HepG2 (cell line): ENCODE measurements around the gene CFAP97D1. TPM values are rescaled to one million over a fixed set of nuclear protein-coding genes. Genes with fewer than 3 reads are reported as not detected.

Source experiments
- AGO1 ChIP-seq: fragments of 200-400 bp; formaldehyde crosslinking; IDR thresholded peaks from 2 replicates; pipeline ENCODE4 v1.6.1; 2017; ENCODE audit warnings: mild to moderate bottlenecking, low read depth, low read length, moderate library complexity; ENCODE audit not compliant: poor library complexity, severe bottlenecking
- AKAP8 ChIP-seq: sonication (generic); formaldehyde crosslinking; IDR thresholded peaks from 2 replicates; pipeline ENCODE4 v1.5.1; 2020; ENCODE audit warnings: mild to moderate bottlenecking, missing genetic modification reagents
- DMAP1 ChIP-seq: IDR thresholded peaks from 2 replicates; pipeline ENCODE4 v1.6.1; 2016
- DPF2 ChIP-seq: sonication (generic); formaldehyde crosslinking; IDR thresholded peaks from 2 replicates; pipeline ENCODE4 v1.4.0; 2020; ENCODE audit warnings: mild to moderate bottlenecking, low read depth, missing genetic modification reagents, borderline replicate concordance
- ETS1 ChIP-seq: sonication (generic); formaldehyde crosslinking; IDR thresholded peaks from 2 replicates; pipeline ENCODE4 v1.4.0; 2020; ENCODE audit warnings: missing genetic modification reagents
- FOXC1 ChIP-seq: sonication (generic); formaldehyde crosslinking; IDR thresholded peaks from 2 replicates; pipeline ENCODE4 v1.8.0; 2022; ENCODE audit warnings: mild to moderate bottlenecking, missing genetic modification reagents, borderline replicate concordance
- HBP1 ChIP-seq: IDR thresholded peaks from 2 replicates; pipeline ENCODE4 v1.6.1; 2016; ENCODE audit warnings: low read depth, control low read depth
- JUN ChIP-seq: sonication (generic); formaldehyde crosslinking; IDR thresholded peaks from 2 replicates; pipeline ENCODE4 v1.4.0; 2020; ENCODE audit warnings: mild to moderate bottlenecking, missing genetic modification reagents
- MAF1 ChIP-seq: sonication (generic); formaldehyde crosslinking; IDR thresholded peaks from 2 replicates; pipeline ENCODE4 v1.5.0; 2020; ENCODE audit warnings: missing genetic modification reagents, borderline replicate concordance
- MNT ChIP-seq: fragments of 450-650 bp; IDR thresholded peaks from 2 replicates; pipeline ENCODE4 v1.6.1; 2016
- NFRKB ChIP-seq: fragments of 450-650 bp; IDR thresholded peaks from 2 replicates; pipeline ENCODE4 v1.6.1; 2017
- NR2F1 ChIP-seq, 2 experiments: fragments of 450-650 bp in 1 of 2; formaldehyde crosslinking in 1 of 2; IDR thresholded peaks; 2 replicates each; pipeline versions ENCODE4 v1.5.0 to v1.6.1; 2016 to 2020; ENCODE audit warnings: mild to moderate bottlenecking in 1 of 2, missing compliant biosample characterization in 1 of 2, missing genetic modification reagents in 1 of 2, moderate library complexity in 1 of 2
- PREB ChIP-seq: sonication (generic); formaldehyde crosslinking; IDR thresholded peaks from 2 replicates; pipeline ENCODE4 v1.4.0; 2020; ENCODE audit warnings: missing genetic modification reagents
- SALL1 ChIP-seq: sonication (generic); formaldehyde crosslinking; IDR thresholded peaks from 2 replicates; pipeline ENCODE4 v1.8.0; 2022; ENCODE audit warnings: mild to moderate bottlenecking, missing genetic modification reagents
- TARDBP ChIP-seq: sonication (generic); formaldehyde crosslinking; IDR thresholded peaks from 2 replicates; pipeline ENCODE4 v1.8.0; 2022; ENCODE audit warnings: mild to moderate bottlenecking, missing genetic modification reagents
- TBX3 ChIP-seq: fragments of 450-650 bp; IDR thresholded peaks from 2 replicates; pipeline ENCODE4 v1.6.1; 2017; ENCODE audit warnings: antibody characterized with exemption, mild to moderate bottlenecking, inconsistent platforms, borderline replicate concordance
- TFDP1 ChIP-seq: IDR thresholded peaks from 2 replicates; pipeline ENCODE4 v1.6.1; 2016; ENCODE audit warnings: missing compliant biosample characterization, missing genetic modification reagents, borderline replicate concordance
- THAP11 ChIP-seq: IDR thresholded peaks from 2 replicates; pipeline ENCODE4 v1.6.1; 2016; ENCODE audit warnings: missing biosample characterization, missing genetic modification reagents
- ZFP37 ChIP-seq: sonication (generic); formaldehyde crosslinking; IDR thresholded peaks from 2 replicates; pipeline ENCODE4 v1.4.0; 2020; ENCODE audit warnings: missing genetic modification reagents, borderline replicate concordance
- ZFP82 ChIP-seq: sonication (generic); formaldehyde crosslinking; IDR thresholded peaks from 2 replicates; pipeline ENCODE4 v1.5.1; 2020; ENCODE audit warnings: mild to moderate bottlenecking, missing genetic modification reagents, borderline replicate concordance
- ZNF414 ChIP-seq: sonication (generic); formaldehyde crosslinking; IDR thresholded peaks from 2 replicates; pipeline ENCODE4 v1.5.0; 2020; ENCODE audit warnings: missing genetic modification reagents
- ZNF558 ChIP-seq: sonication (generic); formaldehyde crosslinking; IDR thresholded peaks from 2 replicates; pipeline ENCODE4 v1.9.0; 2022; ENCODE audit warnings: mild to moderate bottlenecking, missing genetic modification reagents, borderline replicate concordance
- ZNF678 ChIP-seq: sonication (generic); formaldehyde crosslinking; IDR thresholded peaks from 2 replicates; pipeline ENCODE4 v1.4.0; 2020; ENCODE audit warnings: mild to moderate bottlenecking, missing genetic modification reagents
- ZSCAN31 ChIP-seq: sonication (generic); formaldehyde crosslinking; IDR thresholded peaks from 2 replicates; pipeline ENCODE4 v1.5.0; 2020; ENCODE audit warnings: low read depth, mild to moderate bottlenecking, missing genetic modification reagents
- polyA plus RNA-seq, 8 experiments: library from polyadenylated mRNA; depleted of rRNA in 3 of 8; stranded (reverse) in 7 of 8; unstranded in 1 of 8; fragments of >200 nt; fragmentation: Illumina TruSeq in 4 of 8; extraction: Trizol in 4 of 8; gene quantifications; 2 replicates each; pipeline versions ENCODE4 v1.2.1 to v1.2.3, GENCODE V29; 2011 to 2016; ENCODE audit warnings: low read depth in 4 of 8, missing spikeins in 1 of 8, mixed read lengths in 1 of 8; ENCODE audit not compliant: insufficient read depth in 1 of 8
- total RNA-seq, 5 experiments: library from RNA; depleted of rRNA; stranded (reverse); fragments of >200 nt; fragmentation: Illumina TruSeq; extraction: Trizol; gene quantifications; 2 replicates each; pipeline ENCODE4 v1.2.3, GENCODE V29; 2016; ENCODE audit warnings: low read depth in 1 of 5

The CFAP97D1 gene
- total and polyA plus RNA-seq, 2 of the 13 experiments (the other 11 are each of a cell fraction or from before 2014, with no cell fraction given): 0.02 TPM; not detected in 1

- peak; percentile 63; the same call in 1 of the 2 replicates for TF ChIP-seq ZNF414 (CRISPR knock-in tag)
- TF ChIP-seq MAF1 (CRISPR knock-in tag): no peak
- TF ChIP-seq NFRKB: no peak
- TF ChIP-seq ZSCAN31 (CRISPR knock-in tag): no peak
- TF ChIP-seq AKAP8 (CRISPR knock-in tag): no peak
- TF ChIP-seq DMAP1: no peak
- TF ChIP-seq DPF2 (CRISPR knock-in tag): no peak
- no peak for TF ChIP-seq ZFP37 (CRISPR knock-in tag)
- peak; percentile 44; the same call in 1 of the 2 replicates for TF ChIP-seq FOXC1 (CRISPR knock-in tag)
- TF ChIP-seq PREB (CRISPR knock-in tag): no peak
- 0 out of 2 replicates have a peak, but pooled peaks have one; percentile 56 for TF ChIP-seq HBP1 (CRISPR knock-in tag)
- TF ChIP-seq TFDP1: no peak
- no peak for TF ChIP-seq MNT
- no peak for TF ChIP-seq ETS1 (CRISPR knock-in tag)
- TF ChIP-seq ZNF678 (CRISPR knock-in tag): no peak
- no peak for TF ChIP-seq JUN (CRISPR knock-in tag)
- TF ChIP-seq AGO1: no peak
- TF ChIP-seq ZNF558 (CRISPR knock-in tag): no peak
- no peak for TF ChIP-seq TBX3
- TF ChIP-seq SALL1 (CRISPR knock-in tag): peak; percentile 87
- TF ChIP-seq TARDBP: peak; percentile 89
- TF ChIP-seq THAP11 (CRISPR knock-in tag): peak; percentile 68
- TF ChIP-seq ZFP82 (CRISPR knock-in tag): no peak
- no peak for TF ChIP-seq NR2F1 (CRISPR knock-in tag; IDR thresholded peaks at IDR 0.05)
Measured at GRCh38 chr17:43760254-43760852, 19.9 kb upstream of the CFAP97D1 start (continued).
